Colonic mucosa (tissue), 2 donors: Measurements from ENCODE around the gene ANKRD62. TPM values are rescaled to one million over a fixed set of nuclear protein-coding genes. Genes with fewer than 3 reads are reported as not detected.

Experiments used
- total RNA-seq, 2 donors: library from RNA; stranded (reverse); fragmentation: NEBNext Ultra II Directional in 1 of 2; extraction: Animal tissue kit (Norgen Biotek cat#: 25700) in 1 of 2; gene quantifications; one replicate each; pipeline ENCODE4 v1.2.1, GENCODE V29; 2021
- donor health status: DM: no; HTN: no; CAD: no.
- donor health status: DM: no; HTN: no; CAD: no.

ANKRD62 gene
- total RNA-seq, 2 donors from 2014 or later, result 0.19 to 0.40 TPM

Other genes starting within 250 kb of the ANKRD62 start
- 10 to 100 TPM; 42.3 to 80.1 TPM for gene CHMP1B, start 242.4 kb upstream of the ANKRD62 start, total RNA-seq
- 10 to 100 TPM; 36.8 to 47.9 TPM for gene MPPE1, start 185.5 kb upstream of the ANKRD62 start, total RNA-seq
- 100 to 1,000 TPM; 150 to 201 TPM for gene IMPA2, start 112.3 kb upstream of the ANKRD62 start, total RNA-seq
- not detected for gene CIDEA, start 160.5 kb downstream of the ANKRD62 start, total RNA-seq
- gene TUBB6, start 214.4 kb downstream of the ANKRD62 start, total RNA-seq, result 10 to 100 TPM in 1 of 2 donors, 1 to 10 TPM in 1; 7.8 to 41.6 TPM